KMS-11 (cell line): ENCODE data around the gene EXOC1.

Source experiments
- H2AFZ ChIP-seq: fragments of 200-600 bp; sonication (generic); 2 replicates; pipeline ENCODE4 v1.6.1; 2016; ENCODE audit warnings: antibody characterized with exemption, mixed run types, low read depth
- H3K27ac ChIP-seq: fragments of 200-600 bp; sonication (generic); 2 replicates; pipeline ENCODE4 v1.6.1; 2016; ENCODE audit warnings: mild to moderate bottlenecking, mixed run types
- H3K27me3 ChIP-seq: fragments of 200-600 bp; sonication (generic); 2 replicates; pipeline ENCODE4 v1.6.1; 2017; ENCODE audit warnings: mild to moderate bottlenecking, low read depth, mixed run types, moderate library complexity; ENCODE audit not compliant: insufficient read depth
- H3K36me3 ChIP-seq: fragments of 200-600 bp; sonication (generic); 2 replicates; pipeline ENCODE4 v1.6.1; 2017; ENCODE audit warnings: mild to moderate bottlenecking, mixed run types; ENCODE audit not compliant: insufficient read depth
- H3K4me1 ChIP-seq: fragments of 200-600 bp; sonication (generic); 2 replicates; pipeline ENCODE4 v1.6.1; 2016; ENCODE audit warnings: mild to moderate bottlenecking, low read depth, mixed run types; ENCODE audit not compliant: poor library complexity, severe bottlenecking
- H3K4me2 ChIP-seq: fragments of 200-600 bp; sonication (generic); 2 replicates; pipeline ENCODE4 v1.7.0; 2016; ENCODE audit warnings: mild to moderate bottlenecking, mixed run types
- H3K4me3 ChIP-seq: fragments of 200-600 bp; sonication (generic); IDR thresholded peaks from 2 replicates; pipeline ENCODE4 v1.6.1; 2017; ENCODE audit warnings: low read depth, low read length, mixed read lengths; ENCODE audit not compliant: insufficient read depth
- H3K79me2 ChIP-seq: fragments of 200-600 bp; sonication (generic); 2 replicates; pipeline ENCODE4 v1.6.1; 2016; ENCODE audit warnings: low read depth, mixed run types; ENCODE audit not compliant: insufficient read depth
- H3K9ac ChIP-seq: fragments of 200-600 bp; sonication (generic); 2 replicates; pipeline ENCODE4 v1.6.1; 2016; ENCODE audit warnings: mild to moderate bottlenecking, mixed run types
- H4K20me1 ChIP-seq: fragments of 200-600 bp; sonication (generic); 2 replicates; pipeline ENCODE4 v1.6.1; 2016; ENCODE audit warnings: mild to moderate bottlenecking, mixed run types; ENCODE audit not compliant: insufficient read depth
- CTCF ChIP-seq: fragments of 200-600 bp; sonication (generic); conservative IDR thresholded peaks from 2 replicates; pipeline ENCODE4 v1.6.1; 2017; ENCODE audit warnings: low read depth, mild to moderate bottlenecking, antibody characterized with exemption, low read length, moderate library complexity, mixed read lengths

Gene EXOC1

DNA sequence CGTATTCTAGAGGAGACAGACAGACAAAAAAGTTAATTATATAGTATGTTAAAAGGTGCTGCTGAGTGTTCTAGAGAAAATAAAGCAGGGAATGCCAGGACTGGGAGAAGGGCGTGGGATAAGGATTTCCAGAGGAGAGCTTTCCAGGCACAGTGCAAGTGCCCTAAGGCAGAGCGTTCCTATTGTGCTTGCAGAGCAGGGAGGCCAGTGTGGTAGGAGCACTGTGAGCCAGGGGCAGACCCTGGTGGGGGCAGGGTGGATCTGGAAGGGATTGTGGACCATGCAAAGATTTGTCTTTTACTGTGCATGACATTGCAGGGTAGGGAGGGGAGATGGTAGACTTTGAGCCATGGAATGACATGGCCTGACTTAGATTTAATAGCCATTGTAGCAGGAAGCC, 25.8 kb downstream of the EXOC1 start:
- TF ChIP-seq CTCF = no peak
- H3K9ac ChIP-seq = no peak overlapping the region
- H4K20me1 ChIP-seq = no peaks in the 10 kb centered on the region
- H3K36me3 ChIP-seq = peaks cover 6% of the 10 kb centered on the region; the same call in 1 of the 2 replicates
- H2AFZ ChIP-seq = no peak overlapping the region
- no peaks in the 10 kb centered on the region for H3K27me3 ChIP-seq
- no peak overlapping the region for H3K27ac ChIP-seq
- no peak overlapping the region for H3K4me3 ChIP-seq
- H3K4me1 ChIP-seq = peaks cover 19% of the 10 kb centered on the region
- no peaks in the 10 kb centered on the region for H3K79me2 ChIP-seq
- no peak overlapping the region for H3K4me2 ChIP-seq

DNA sequence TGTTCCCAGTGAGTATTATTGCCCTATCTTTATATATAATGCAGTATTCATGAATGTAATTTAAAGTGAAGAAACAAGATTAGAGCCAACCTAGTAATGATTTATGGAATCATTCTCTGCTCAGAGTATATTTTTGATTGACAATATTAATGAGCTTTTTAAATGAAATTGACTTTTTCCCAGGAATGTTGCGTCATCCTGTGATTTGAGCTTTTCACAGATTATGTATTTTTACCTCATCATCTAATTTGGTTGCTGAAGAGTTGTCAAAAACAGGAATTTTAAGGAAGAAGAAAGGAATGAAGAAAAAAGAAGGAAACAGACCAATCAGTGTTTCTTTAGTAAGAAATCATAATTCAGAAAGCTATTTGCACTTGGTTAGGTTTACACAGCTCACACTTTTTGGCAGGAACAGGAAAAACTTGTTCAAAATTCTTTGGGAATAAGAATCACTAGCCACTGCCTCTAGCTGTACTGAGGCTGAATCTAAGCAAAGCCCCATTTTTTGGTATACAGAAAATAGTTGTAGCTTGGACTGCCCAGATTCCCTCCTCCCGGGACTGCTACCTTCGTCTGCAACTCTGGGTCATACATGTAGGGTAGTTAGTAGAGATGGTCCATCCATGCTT, 27.3 kb downstream of the EXOC1 start:
- H3K27me3 ChIP-seq = no peaks in the 10 kb centered on the region
- H3K79me2 ChIP-seq = no peaks in the 10 kb centered on the region
- no peak overlapping the region for H3K27ac ChIP-seq
- no peak overlapping the region for H3K9ac ChIP-seq
- no peaks in the 10 kb centered on the region for H4K20me1 ChIP-seq
- TF ChIP-seq CTCF = no peak
- H3K4me2 ChIP-seq = no peak overlapping the region
- H3K36me3 ChIP-seq = peaks cover 6% of the 10 kb centered on the region; the same call in 1 of the 2 replicates
- peaks cover 14% of the 10 kb centered on the region for H3K4me1 ChIP-seq
- no peak overlapping the region for H3K4me3 ChIP-seq
- H2AFZ ChIP-seq = no peak overlapping the region

GRCh38 chr4:55884093-55884850, 30.8 kb downstream of the EXOC1 start:
- no peak overlapping the region for H3K4me3 ChIP-seq
- no peaks in the 10 kb centered on the region for H3K79me2 ChIP-seq
- H4K20me1 ChIP-seq = no peaks in the 10 kb centered on the region
- peaks cover 6% of the 10 kb centered on the region; the same call in 1 of the 2 replicates for H3K36me3 ChIP-seq
- TF ChIP-seq CTCF = no peak
- H2AFZ ChIP-seq = no peak overlapping the region
- H3K9ac ChIP-seq = no peak overlapping the region
- H3K27ac ChIP-seq = no peak overlapping the region
- no peaks in the 10 kb centered on the region for H3K4me1 ChIP-seq
- no peak overlapping the region for H3K4me2 ChIP-seq
- no peaks in the 10 kb centered on the region for H3K27me3 ChIP-seq

DNA sequence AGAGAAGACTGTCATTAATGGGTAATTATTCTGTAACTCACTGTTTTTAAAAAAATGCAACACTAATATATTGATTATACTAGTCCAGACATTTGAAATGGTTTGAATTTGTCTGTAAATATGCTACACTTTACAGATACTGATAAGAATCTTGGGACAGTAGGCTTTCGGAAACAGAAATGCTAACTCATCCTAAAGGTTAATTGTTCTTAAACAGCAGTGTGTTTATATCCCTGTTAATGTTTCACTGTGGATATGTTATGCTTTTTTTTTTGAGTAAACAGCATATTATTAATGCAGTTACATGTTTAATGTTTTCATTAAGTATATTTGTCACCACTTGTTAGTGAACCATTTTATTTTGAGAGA, 31.4 kb downstream of the EXOC1 start:
- peaks cover 6% of the 10 kb centered on the region; the same call in 1 of the 2 replicates for H3K36me3 ChIP-seq

More for the DNA sequence above, 31.4 kb downstream of the EXOC1 start:
- Histone ChIP-seq H3K4me2 (no peak overlapping the region), H3K9ac (no peak overlapping the region), H4K20me1 (no peaks in the 10 kb centered on the region), H3K27ac (no peak overlapping the region), H3K4me1 (no peaks in the 10 kb centered on the region), H3K4me3 (no peak overlapping the region), H3K27me3 (no peaks in the 10 kb centered on the region), H3K79me2 (no peaks in the 10 kb centered on the region), H2AFZ (no peak overlapping the region)
- no peak for TF ChIP-seq CTCF
